Endothelial cell of umbilical vein (primary cell): ENCODE results near the gene COQ4. TPM values are rescaled to one million over a fixed set of nuclear protein-coding genes. Genes with fewer than 3 reads are reported as not detected.
A peak's percentile ranks its signal among the peaks of the same experiment; 100 is the strongest.

Experiments
- BruUV-seq: library from RNA; stranded (reverse); fragments of 400-500 nt; replicated peaks from 2 replicates; lab custom pipeline; 2021; lab: Mats Ljungman, UMichigan
- CTCF ChIA-PET: fragments of 300-600, 350-600 bp; sonication (Branson Sonifier 250); formaldehyde crosslinking; loops from one replicate; lab custom pipeline; 2021; ENCODE audit warnings: antibody characterized with exemption, inconsistent platforms; lab: Charles Lee
- POLR2A ChIA-PET: fragments of 300-600, 350-600 bp; sonication (Branson Sonifier 250); formaldehyde crosslinking; loops from one replicate; lab custom pipeline; 2021; ENCODE audit warnings: antibody characterized with exemption, inconsistent platforms; lab: Charles Lee
- DNase-seq: peaks from one replicate; pipeline ENCODE4 v3.0.0-alpha.2; 2011; ENCODE audit warnings: low read depth, low spot score
- FAIRE-seq: peaks from 2 replicates; lab custom pipeline; 2011; peaks lifted over from hg19 to GRCh38; lab: Jason Lieb, UNC
- H2AFZ ChIP-seq: 2 replicates; pipeline ENCODE4 v1.6.0; 2012; ENCODE audit warnings: low read depth, low read length, control low read depth, inconsistent platforms
- H3K27ac ChIP-seq: 2 replicates; pipeline ENCODE4 v1.5.1; 2011; ENCODE audit warnings: low read depth, mild to moderate bottlenecking, control low read depth, low read length, moderate library complexity; ENCODE audit not compliant: insufficient read depth
- H3K27me3 ChIP-seq, 2 experiments: 2 replicates each; pipeline versions ENCODE4 v1.6.0 to v1.6.1; 2011; ENCODE audit warnings: low read length in 2 of 2, mixed read lengths in 1 of 2; ENCODE audit not compliant: control insufficient read depth in 2 of 2, insufficient read depth in 2 of 2
- H3K36me3 ChIP-seq, 2 experiments: 2 replicates in 1 of 2; 3 replicates in 1 of 2; pipeline ENCODE4 v1.5.1; 2011; ENCODE audit warnings: low read length in 2 of 2, mild to moderate bottlenecking in 1 of 2, moderate library complexity in 1 of 2; ENCODE audit not compliant: control insufficient read depth in 2 of 2, insufficient read depth in 2 of 2; ENCODE audit errors: extremely low read depth in 1 of 2
- H3K4me1 ChIP-seq: 3 replicates; pipeline ENCODE4 v1.5.1; 2011; ENCODE audit warnings: mild to moderate bottlenecking, low read length; ENCODE audit not compliant: control insufficient read depth, insufficient read depth; ENCODE audit errors: extremely low read depth
- H3K4me2 ChIP-seq: 2 replicates; pipeline ENCODE4 v1.6.1; 2011; ENCODE audit warnings: low read length, control low read depth, mixed read lengths; ENCODE audit not compliant: insufficient read depth
- H3K4me3 ChIP-seq, 3 experiments: fragments of 200-600 bp in 1 of 3; sonication (generic), shearing (Covaris generic) in 1 of 3; replicated peaks in 1 of 3; 2 replicates each; pipeline ENCODE4 v1.5.1; 2011 to 2016; ENCODE audit warnings: control low read depth in 3 of 3, low read length in 3 of 3, mild to moderate bottlenecking in 2 of 3, inconsistent platforms in 1 of 3, low read depth in 1 of 3, moderate library complexity in 1 of 3; ENCODE audit not compliant: insufficient read depth in 1 of 3
- H3K79me2 ChIP-seq: 2 replicates; pipeline ENCODE4 v1.6.0; 2012; ENCODE audit warnings: low read length, inconsistent platforms; ENCODE audit not compliant: control insufficient read depth, insufficient read depth
- H3K9ac ChIP-seq: replicated peaks from 2 replicates; pipeline ENCODE3; 2011; ENCODE audit warnings: low read length, control low read depth; ENCODE audit not compliant: insufficient read depth; ENCODE audit errors: extremely low read depth
- H3K9me1 ChIP-seq: replicated peaks from 3 replicates; pipeline ENCODE4 v1.6.0; 2011; ENCODE audit warnings: mild to moderate bottlenecking, low read length; ENCODE audit not compliant: control insufficient read depth, insufficient read depth; ENCODE audit errors: extremely low read depth
- H3K9me3 ChIP-seq: replicated peaks from 2 replicates; pipeline ENCODE4 v1.5.1; 2012; ENCODE audit warnings: low read length, inconsistent platforms; ENCODE audit not compliant: control insufficient read depth, insufficient read depth
- H4K20me1 ChIP-seq: replicated peaks from 2 replicates; pipeline ENCODE3; 2011; ENCODE audit warnings: mild to moderate bottlenecking, low read length; ENCODE audit not compliant: control insufficient read depth, insufficient read depth; ENCODE audit errors: extremely low read depth
- FOS ChIP-seq: IDR thresholded peaks from 2 replicates; pipeline ENCODE4 v1.6.1; 2011; ENCODE audit warnings: mild to moderate bottlenecking, low read length, moderate library complexity, borderline replicate concordance; ENCODE audit not compliant: insufficient read depth
- GATA2 ChIP-seq: IDR thresholded peaks from 2 replicates; pipeline ENCODE4 v1.7.0; 2011; ENCODE audit warnings: low read depth, mild to moderate bottlenecking, moderate library complexity, mixed read lengths, low read length; ENCODE audit not compliant: insufficient read length, insufficient read depth
- MYC ChIP-seq: IDR thresholded peaks from one replicate; pipeline ENCODE4 v1.6.1; 2011; ENCODE audit warnings: mild to moderate bottlenecking, low read depth, low read length
- POLR2A ChIP-seq: IDR thresholded peaks from 2 replicates; pipeline ENCODE4 v1.6.1; 2012; ENCODE audit warnings: low read depth, mild to moderate bottlenecking, control low read depth, low read length
- dilution Hi-C: fragments of 300-500 bp; cut with MboI; formaldehyde crosslinking; loops from one replicate; pipeline ENCODE4 v1.15.0; 2019; ENCODE audit warnings: low sequenced_read_pairs; ENCODE audit not compliant: extremely low pct_ligation_motif_present
- intact Hi-C: fragments of 100-400 bp; cut with micrococcal nuclease; formaldehyde crosslinking; loops from one replicate; pipeline ENCODE4 v1.10.0; 2022
- polyA plus RNA-seq, 4 experiments: library from polyadenylated mRNA; depleted of rRNA in 3 of 4; stranded (reverse) in 3 of 4; unstranded in 1 of 4; fragments of >200 nt; gene quantifications; 2 replicates each; pipeline versions ENCODE4 v1.2.1 to v1.2.3, GENCODE V29; 2011 to 2012; ENCODE audit warnings: missing spikeins in 1 of 4
- total RNA-seq: library from RNA; stranded (reverse); gene quantifications from 2 replicates; pipeline ENCODE4 v1.2.3, GENCODE V29; 2021
- TF ChIP-seq, protein P1 (sequence below): IDR thresholded peaks from 2 replicates; pipeline ENCODE4 v1.6.1; 2011; ENCODE audit not compliant: insufficient read depth, insufficient read length
- TF ChIP-seq, protein P2 (sequence below), 2 donors: IDR thresholded peaks; 1 replicate in 1 of 2; 2 replicates in 1 of 2; pipeline ENCODE4 v1.5.1; 2011; ENCODE audit warnings: low read length in 2 of 2, mild to moderate bottlenecking in 2 of 2, moderate library complexity in 2 of 2, control low read depth in 1 of 2, inconsistent platforms in 1 of 2, low read depth in 1 of 2; ENCODE audit not compliant: insufficient read depth in 1 of 2; ENCODE audit errors: extremely low read depth in 1 of 2

The COQ4 gene
- total and polyA plus RNA-seq, 2 donors (not counting 3 experiments of a cell fraction or from before 2014, with no cell fraction given), result 44.4 to 78.1 TPM

DNA sequence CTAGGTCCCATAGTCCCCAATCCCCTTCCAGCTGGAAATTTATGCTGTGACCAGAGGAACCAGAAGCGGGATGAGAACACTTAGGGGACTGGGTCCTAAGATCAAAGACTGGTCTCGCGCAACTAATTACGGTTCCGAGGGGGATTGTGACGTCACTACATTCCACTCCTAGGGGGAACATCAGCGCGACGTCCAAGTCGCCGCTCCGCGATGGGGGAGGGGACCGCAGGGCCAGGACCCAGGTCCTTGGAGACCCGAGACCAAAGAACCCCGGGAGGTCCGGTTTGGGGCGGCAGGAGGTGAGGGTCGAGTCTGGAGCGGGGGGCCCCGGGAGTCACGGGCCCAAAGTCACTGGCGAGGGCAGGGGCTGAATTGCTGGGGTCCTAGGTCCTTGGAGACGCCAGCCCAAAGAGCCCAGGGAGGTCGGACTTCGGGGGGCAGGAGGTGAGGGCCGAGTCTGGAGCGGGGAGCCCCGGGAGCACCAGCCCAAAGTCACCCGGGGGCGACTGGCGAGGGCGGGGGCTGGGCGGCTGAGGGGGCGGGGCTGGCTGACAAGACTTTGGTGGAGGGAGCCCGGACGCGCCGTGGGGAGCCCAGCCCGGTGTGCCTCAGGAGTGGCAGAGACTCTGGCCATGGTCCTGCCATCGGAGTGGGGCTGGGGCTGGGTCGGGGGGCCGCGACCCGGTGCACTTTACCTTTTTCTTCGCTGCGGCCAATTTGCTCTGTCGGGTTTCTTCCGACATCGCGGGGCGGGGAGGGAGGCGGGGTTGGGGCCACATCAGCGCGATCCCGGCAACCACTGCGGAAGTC is 47.2 kb upstream of the COQ4 start, which contains the start of gene GOLGA2:
TSS of gene GOLGA2 (minus strand) at position 810 of the 810 bp plus-strand sequence. CDS start at position 779, 31 bp downstream.
- Histone ChIP-seq H2AFZ (peak within 1 kb of the TSS; percentile 68), H3K27me3 (no peaks in the 10 kb centered on the region), H3K4me3 (peak within 1 kb of the TSS; percentile 80 to 95 (median 81)), H3K9ac (peak within 1 kb of the TSS; percentile 95), H3K4me2 (peak within 1 kb of the TSS; percentile 86), H3K36me3 (peaks cover 2 to 12% of the 10 kb centered on the region in 2 experiments), H4K20me1 (no peaks in the 10 kb centered on the region), H3K27ac (peak within 1 kb of the TSS; percentile 89), H3K79me2 (peaks cover 27% of the 10 kb centered on the region), H3K9me1 (no peaks in the 10 kb centered on the region), H3K4me1 (peaks cover 27% of the 10 kb centered on the region), H3K9me3 (no peaks in the 10 kb centered on the region)
- TF ChIP-seq FOS (no peak), MYC (no peak), GATA2 (no peak), POLR2A (peak; percentile 38)
- TF ChIP-seq, protein P1, sequence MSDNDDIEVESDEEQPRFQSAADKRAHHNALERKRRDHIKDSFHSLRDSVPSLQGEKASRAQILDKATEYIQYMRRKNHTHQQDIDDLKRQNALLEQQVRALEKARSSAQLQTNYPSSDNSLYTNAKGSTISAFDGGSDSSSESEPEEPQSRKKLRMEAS, result no peak
- TF ChIP-seq, protein P2, sequence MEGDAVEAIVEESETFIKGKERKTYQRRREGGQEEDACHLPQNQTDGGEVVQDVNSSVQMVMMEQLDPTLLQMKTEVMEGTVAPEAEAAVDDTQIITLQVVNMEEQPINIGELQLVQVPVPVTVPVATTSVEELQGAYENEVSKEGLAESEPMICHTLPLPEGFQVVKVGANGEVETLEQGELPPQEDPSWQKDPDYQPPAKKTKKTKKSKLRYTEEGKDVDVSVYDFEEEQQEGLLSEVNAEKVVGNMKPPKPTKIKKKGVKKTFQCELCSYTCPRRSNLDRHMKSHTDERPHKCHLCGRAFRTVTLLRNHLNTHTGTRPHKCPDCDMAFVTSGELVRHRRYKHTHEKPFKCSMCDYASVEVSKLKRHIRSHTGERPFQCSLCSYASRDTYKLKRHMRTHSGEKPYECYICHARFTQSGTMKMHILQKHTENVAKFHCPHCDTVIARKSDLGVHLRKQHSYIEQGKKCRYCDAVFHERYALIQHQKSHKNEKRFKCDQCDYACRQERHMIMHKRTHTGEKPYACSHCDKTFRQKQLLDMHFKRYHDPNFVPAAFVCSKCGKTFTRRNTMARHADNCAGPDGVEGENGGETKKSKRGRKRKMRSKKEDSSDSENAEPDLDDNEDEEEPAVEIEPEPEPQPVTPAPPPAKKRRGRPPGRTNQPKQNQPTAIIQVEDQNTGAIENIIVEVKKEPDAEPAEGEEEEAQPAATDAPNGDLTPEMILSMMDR (IDR thresholded peaks at IDR 0.05; ENCODE audit: extremely low read depth in 1 of 2, insufficient read depth in 1 of 2, low read depth in 1 of 2, low read length in 2 of 2), result no peak
- peak; percentile 58 for DNase-seq
- dilution Hi-C loops (no loop called here), intact Hi-C loops (loop anchor here (1.0 to 2.0 kb wide), 3 partner anchors 20 to 115 kb away; partner anchors contain the start of genes BBLN, COQ4 and TRUB2)
- no peak for FAIRE-seq
- CTCF ChIA-PET, result interaction anchor here (0.7 to 1.1 kb wide), 6 partner anchors 20 to 145 kb away, joined by 3 to 7 read pairs (median 5); partner anchors contain the start of gene CERCAM
- POLR2A ChIA-PET, result no interaction called here
- no TSS peak for BruUV-seq
